Limb (tissue), 2 donors: ENCODE results near the gene THYN1.
"Not testable (repeated sequence)": the region's sequence is repeated elsewhere in the genome, so short reads cannot be mapped to it uniquely, and the experiment has no call there.

Experiments used
- DNase-seq, 2 donors: peaks; one replicate each; pipeline ENCODE4 v3.0.0-alpha.2; 2016; ENCODE audit errors: extremely low spot score in 2 of 2

Gene THYN1

DNA sequence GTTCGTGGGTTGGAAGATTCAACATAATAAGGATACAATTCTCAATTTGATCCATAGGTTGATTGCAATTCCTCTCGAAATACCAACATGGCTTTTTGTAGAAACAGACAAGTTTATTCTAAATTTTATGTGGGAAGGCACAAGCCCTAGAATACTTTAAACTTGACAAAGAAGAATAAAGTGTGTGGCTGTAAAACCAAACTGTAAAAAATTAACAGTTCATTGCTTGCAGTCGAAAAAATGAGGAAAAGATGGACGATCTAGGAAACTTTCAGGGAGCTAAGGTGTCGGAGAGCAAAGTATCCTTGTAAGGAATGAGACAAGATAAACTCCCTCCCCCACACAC is 22.0 kb upstream of the THYN1 start:
- no peak for DNase-seq

DNA sequence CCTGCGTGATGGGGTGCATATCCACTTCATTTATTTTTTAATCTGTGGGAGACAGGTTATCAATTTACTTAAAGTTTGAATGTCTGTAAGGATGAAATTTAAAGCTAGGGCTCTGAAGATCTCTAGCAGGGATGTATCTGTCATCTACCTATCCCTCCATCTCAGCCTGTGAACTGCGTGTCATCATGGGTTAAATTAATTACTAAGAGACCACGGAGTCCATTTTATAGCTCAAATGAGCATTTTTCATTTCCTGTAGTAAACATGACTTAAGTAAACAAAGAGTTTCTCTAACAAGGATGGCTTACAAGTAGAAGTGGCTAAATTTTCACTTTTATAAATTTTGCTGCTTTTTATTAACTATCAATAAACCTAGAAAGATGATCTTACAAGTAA is 20.2 kb upstream of the THYN1 start:
- no peak for DNase-seq

DNA sequence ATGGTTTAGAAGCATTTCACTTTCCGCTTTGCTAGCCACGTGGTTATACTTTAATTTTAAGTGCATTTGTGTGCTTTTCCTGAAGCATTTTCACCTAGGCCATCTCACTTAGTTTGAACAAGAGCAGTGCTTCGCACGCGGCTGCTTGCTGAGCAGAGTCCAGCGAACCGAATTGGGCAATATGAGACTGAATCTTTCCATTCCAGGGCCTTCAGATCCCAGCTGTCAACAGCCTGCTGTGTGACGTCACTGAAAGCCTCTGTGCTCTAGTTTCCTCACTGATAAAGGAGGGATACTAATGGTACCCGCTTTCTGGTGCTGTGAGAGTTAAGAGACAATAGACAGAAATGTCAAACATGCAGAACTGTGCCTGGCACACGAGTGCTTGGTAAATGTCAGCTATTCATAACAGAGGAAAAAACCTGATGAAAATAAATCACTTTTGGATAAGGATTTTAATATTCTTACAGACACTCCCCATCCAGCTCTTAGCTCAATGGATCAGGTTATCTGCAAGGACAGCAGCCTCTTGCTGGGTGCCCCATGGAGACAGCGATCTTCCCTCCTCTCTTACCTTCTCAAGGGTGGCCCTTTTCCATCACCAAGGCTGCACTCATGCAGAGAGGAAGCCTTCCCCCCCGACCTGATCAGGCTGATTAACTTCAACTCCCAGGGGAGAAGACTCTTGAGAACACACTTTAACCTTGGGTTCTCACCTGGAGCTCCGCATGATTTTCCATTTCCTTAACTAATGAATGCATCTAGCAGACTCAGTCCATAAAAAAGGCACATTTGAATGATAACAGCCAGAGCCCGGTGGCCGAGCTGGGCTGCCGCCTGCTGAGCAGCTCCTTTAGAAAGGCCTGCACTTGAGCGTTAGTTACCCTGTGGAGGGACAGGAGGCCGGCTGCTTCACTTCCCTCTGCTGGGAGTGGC is 19.5 kb upstream of the THYN1 start:
- peak in 1 of 2 donors; percentile 28 for DNase-seq

DNA sequence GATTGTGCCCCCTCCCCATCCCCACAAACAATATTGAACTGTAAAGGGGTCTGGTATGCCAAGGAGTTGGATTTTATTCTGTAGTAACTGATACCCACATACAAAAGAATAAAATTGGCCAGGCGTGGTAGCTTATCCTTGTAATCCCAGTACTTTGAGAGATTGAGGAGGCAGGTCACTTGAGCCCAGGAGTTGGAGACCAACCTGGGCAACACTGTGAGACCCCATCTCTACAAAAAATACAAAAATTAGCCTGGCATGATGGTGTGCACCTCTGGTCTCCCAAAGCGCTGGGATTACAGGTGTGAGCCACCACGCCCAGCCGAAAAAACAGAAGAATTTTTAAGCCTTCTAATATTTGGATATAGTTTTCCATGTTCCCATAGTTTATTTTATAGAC is 18.8 kb upstream of the THYN1 start:
- no peak for DNase-seq

DNA sequence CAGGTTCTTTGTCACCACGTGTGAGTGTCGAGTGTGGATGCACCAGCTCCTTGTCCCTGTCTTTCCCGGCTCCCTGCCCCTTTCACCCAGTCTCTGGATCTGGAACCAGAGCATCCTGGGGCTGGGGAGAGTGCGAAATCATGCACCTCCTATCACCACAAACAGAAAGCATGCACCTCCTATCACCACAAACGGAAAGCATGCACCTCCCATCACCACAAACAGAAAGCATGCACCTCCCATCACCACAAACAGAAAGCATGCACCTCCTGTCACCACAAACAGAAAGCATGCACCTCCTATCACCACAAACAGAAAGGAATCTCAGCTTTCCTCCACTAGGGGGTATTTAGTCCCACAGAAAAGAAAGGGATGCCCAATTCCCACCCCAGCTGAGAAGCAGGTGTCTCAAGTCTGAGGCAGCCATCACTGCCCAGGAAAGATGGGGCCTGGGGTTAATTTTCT is 17.1 kb upstream of the THYN1 start:
- no peak for DNase-seq

DNA sequence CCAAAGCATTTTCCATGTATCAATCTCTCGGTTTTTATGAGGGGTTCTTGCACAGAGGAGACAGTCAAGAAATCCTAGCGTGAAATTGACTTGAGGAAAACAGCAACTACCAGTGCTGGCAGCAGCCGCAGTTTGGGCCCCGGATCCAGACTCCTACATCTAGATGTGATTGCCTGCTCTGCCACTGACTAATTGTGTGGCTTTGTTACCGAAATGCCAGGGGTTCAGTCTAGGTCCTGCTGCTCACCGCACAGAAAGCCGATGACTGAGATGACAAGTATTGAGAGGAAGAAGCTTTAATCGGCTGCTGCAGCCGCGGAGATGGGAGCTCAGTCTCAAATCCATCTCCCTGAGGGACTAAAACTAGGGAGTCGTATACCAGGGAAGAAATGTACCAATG is 14.8 kb upstream of the THYN1 start:
- DNase-seq, result no peak

DNA sequence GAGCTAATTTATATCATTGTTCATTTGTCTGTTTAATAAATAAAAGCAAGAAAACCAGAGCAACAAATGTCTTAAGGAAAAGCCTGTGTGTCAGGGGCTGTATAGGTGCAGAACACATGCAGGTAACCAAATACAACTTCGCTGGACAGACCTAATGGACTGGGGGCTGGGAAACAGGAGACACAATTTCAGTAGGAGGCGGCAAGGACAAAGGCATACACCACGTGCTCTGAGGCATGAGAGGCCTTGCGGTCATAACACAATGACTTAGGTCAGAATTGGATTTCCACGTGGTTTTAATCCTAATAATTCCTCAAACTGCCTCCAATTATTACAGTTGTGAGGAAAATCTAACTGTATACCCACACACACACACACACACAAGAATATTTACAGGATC is 14.3 kb upstream of the THYN1 start:
- DNase-seq, result no peak

DNA sequence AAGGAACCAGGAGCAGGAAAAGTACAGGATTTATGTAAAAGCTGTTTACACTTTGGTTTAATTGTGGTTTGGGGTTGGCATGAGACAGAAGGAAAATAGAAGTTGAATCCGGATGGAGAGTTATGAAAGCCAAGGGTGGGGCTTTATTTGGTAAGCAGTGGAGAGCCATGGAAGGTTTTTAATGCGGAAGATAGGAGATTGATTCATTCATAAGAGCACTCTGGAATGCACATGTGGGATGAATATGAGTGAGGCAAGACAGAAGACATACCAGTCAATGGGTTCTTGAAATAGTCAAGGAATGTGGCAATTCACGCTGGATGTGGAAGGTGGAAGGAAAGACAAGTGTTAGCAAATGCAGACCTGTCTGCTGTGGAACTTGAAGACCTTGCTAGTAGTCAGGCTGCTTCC is 13.7 kb upstream of the THYN1 start:
- no peak for DNase-seq

DNA sequence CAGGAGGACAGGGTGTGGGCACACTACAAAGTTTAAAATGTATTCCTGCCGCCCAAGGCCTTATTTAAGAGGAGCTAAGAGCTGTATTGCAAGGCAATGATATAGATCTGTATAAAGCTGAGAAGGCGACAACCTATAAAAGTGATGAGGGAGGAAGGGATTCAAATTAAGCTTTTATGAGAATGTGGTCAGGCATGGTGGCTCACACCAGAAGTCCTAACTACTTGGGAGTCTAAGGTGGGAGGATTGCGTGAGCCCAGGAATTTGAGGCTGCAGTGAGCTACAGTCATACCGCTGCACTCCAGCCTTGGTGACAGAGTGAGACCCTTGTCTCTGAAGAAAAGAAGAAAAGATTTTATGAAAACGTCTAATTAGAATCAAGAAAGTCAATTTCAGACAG is 13.3 kb upstream of the THYN1 start:
- DNase-seq, result no peak

DNA sequence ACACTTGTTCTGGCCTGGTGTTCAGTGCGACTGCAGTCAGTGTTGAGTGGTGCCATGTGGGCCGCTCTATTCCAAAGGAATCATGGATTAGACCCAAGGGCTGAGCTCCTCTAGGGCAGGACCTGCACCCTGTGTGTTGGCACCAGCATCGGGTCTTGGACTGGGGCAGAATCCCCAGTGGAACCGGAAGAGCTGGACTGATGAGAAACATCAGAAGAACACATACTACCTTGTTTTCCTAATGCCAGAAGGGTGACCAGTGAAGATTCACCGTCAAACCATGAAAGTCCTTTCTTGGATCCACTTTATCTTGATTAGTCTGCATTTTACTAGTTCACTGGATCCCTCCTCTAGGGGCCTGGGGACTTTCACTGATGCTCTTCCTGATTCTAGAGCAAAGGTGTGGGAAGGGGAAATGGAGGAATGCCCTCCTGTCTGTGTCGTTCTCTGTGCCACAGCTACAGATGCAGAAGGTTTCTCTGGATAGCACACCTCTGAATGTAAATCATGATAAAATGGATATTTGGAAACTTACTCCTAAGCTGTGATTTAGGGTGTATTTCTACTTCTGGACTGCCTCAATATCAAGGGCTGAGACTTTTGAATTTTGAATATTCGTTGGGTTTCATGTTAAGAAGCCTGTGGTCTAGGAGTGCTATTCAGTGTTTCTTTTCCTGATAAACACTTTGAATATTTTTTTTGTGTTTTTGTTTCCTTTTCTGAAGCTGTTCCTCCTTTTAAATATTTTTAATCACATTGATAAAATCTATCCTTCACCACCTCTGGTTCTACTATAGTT is 12.0 kb upstream of the THYN1 start:
- DNase-seq, result no peak

DNA sequence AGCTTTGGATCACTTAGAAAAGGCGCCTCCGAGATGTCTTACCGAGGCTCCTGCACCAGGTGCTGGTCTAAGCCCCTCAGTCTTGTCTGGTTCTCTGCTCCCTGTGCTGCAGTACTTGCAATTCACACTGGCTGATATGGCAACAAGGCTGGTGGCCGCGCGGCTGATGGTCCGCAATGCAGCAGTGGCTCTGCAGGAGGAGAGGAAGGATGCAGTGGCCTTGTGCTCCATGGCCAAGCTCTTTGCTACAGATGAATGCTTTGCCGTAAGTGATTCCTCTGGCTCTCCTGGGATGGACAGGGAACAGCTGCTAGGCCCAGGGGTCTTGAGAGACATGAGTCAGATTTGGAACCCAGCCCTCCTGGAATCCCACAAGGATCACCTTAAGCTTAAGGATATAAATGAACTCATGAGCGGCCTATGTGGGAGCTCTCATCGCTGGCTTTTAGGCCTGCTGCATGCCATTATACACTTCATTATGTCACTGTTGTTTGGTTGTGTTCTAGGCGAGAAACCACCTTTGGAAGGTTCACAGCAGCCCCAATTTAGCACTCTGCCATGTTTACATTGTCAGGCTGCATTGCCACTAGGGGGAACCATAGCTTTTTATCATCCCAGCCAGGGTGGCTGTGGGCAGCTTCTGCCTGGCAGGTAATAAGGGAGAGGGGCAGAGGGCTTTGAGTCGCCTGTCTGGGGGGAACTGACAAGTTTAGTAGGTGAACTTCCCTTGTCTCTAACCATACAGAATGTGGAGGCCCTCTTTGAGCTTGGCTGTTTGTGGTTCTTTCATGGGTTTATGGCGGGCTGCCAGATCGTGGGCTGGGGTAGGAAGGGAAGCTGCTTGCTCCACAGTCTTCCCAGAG is 8.7 kb upstream of the THYN1 start:
- DNase-seq, result no peak

DNA sequence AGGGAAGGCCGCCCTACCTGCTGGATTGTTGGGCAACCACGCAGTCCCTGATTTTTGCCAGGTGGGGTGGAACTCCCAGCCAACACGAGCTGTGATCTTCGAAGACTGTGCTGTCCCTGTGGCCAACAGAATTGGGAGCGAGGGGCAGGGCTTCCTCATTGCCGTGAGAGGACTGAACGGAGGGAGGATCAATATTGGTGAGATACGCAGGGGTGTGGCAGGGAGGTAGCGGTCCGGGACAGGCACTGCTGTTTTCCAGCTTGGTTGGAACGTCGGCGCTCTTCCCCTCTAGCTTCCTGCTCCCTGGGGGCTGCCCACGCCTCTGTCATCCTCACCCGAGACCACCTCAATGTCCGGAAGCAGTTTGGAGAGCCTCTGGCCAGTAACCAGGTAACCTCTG is 7.8 kb upstream of the THYN1 start:
- DNase-seq, result no peak

DNA sequence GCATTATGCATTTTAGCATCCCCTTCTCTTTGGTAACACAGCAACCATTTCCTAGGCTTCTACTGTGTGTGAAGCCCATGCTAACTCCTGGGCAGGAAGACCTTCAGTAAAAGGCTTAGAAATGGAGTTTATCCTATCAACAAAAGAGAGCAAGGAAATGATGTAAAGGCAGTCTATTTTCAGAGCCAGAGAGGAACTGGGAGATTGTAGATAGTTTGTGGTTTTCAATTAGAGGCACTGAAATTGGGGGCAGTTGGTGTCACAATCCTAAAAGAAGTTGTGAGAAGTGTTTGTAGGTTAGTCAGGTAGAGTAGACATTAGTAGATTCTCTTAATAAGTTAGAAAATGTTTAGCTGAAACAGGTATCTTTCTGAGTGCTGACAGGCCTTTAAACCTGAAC is 7.4 kb upstream of the THYN1 start:
- DNase-seq, result no peak

DNA sequence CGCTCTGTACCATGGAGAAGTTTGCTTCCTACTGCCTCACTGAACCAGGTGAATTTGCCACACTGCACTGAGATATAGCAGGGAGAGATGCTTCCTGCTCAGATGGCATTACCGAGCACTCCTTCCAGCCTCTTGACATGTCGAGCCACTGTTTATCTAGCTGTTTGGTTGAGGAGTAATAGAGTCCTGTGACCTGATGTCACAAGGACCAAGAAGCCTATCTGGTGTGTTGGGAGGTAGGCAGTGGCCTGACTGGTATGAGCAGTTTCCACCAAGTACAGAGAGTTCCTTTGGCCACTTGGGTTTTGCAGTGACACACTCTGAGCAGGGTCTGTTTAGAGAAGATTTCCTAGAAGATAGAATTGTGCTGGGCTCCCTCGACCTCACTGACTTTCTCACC is 5.4 kb upstream of the THYN1 start:
- DNase-seq, result no peak

DNA sequence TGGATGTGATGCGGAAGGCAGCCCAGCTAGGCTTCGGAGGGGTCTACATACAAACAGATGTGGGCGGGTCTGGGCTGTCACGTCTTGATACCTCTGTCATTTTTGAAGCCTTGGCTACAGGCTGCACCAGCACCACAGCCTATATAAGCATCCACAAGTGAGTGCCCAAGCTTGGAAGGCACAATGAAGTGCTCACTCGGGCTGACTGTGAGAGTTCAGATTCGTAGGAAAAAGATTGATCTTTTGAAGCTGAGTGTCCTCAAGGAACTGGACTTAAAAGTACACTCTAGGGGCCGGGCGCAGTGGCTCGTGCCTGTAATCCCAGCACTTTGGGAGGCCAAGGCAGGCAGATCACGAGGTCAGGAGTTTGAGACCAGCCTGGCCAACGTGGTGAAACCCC is 3.9 kb upstream of the THYN1 start:
- no peak for DNase-seq

DNA sequence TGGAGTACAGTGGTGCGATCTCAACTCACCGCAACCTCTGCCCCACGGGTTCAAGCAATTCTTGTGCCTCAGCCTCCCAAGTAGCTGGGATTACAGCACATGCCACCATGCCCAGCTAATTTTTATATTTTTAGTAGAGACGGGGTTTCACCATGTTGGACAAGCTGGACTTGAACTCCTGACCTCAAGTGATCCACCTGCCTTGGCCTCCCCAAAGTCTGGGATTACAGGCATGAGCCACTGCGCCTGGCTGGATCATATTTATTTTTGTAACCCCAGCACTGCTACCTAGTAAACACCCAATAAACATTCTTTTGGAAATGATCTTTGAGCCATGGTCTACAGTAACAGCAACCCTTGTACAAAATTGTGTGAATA is 2.0 kb upstream of the THYN1 start:
- DNase-seq, result not testable (repeated sequence)

DNA sequence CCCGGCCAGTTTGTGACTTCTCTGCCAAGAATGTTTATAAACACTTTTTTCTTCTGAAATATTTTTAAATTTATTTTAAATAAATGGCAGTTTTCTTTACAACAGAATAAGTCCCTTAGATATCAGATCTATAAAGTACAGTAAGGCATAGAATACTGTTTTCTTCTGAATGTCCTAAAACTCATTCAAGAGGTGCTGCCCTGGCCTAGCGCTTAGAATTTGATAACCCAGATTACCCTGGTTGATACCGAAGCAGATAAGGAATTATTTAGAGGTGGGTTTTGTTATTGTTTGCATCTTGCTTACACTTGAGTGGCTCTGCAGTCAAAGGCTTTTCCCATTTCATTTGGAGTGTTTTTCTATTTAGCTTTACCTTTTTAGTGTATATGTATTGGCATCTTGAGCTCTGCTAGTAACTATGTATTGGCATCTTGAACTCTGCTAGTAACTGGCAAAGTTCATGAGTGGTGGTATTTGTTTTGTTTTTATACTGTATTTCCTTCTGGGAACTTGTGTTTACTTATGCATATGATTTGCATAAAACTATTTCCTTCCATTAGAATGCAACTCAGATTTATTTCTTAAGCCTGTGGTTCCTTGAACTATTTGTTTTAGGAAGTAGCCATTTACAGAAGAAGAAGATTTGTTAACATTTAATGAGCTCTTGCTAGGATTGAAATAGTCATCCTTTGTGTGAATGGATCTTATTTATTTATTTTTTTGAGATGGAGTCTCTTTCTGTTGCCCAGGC is 1.5 kb upstream of the THYN1 start:
- DNase-seq, result no peak

DNA sequence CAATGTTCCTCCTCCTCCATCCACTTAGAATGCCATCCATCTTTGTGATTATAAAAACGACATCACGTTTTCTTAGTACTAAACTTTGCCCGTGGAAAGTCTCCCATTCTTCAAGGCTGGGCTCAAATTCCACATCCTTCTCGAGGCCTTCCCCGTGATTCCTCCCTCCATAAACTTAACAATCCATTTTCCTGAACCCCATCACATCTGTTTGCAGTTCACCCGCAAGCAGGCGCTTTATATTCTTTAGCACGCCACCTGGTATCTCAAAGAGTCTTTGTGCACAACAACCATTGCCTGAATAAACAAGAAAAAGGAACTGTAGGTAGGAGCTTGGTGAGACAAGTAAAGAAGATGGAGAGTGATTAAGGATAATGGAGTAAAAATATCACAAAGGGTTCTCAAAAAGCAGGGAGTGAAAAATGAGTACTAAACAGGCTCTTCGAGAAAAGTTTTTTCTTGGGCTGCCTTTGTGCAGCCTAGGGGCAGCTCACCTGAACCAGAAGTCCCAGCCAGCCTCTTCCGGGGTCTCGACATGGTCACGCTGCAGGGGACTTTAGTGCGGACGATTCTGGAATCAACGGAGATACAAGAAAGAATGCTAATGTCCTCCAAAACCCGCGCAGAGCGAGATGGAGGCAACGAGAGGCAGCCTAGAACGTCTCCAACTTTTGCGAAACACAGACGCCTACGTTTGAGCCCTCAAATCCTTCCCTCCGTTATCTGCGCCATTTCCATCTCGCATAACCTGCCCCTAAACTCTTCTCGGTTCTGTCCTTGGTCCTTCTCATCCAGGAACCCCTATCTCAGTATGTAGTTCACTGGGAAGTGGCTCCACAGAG is 585 bp downstream of the THYN1 start:
- DNase-seq, result no peak

DNA sequence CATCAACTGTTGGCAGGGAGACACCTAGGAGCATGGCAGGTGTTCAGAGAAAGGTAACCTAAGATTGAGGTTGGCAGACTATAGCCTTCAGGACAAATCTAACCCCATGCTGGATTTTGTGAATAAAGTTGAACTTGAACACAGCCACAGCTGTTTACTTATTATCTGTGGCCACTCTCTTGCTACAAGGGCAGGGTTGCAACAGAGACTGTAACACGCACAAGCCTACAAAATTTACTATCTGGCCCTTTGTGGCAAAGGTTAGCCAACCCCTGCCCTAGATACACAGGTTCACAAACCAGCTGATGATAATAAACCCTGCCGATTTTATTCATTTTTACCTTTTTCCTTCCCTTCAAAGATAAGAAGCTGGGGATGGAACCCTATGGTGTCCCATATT is 2.5 kb downstream of the THYN1 start:
- DNase-seq, result no peak

DNA sequence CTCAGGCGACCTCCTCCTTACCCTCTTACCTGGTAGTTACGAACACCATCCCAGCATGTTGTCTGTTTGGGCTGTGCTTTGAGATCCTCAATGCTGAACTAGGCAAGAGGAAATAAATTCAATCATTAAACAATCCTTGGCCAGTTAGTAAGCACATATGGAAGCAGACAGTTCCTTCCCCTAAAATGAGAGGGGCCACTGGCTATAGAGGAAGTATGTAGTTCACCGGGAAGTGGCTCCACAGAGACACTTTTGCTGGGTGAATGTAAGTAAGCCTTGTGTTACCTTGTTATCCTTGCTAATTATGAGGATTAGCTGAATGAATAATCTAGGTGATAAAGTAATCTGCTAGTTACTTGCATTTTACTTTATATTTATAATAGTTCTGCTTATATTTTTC is 2.9 kb downstream of the THYN1 start:
- no peak for DNase-seq
